Measurements from ENCODE around the gene KIAA1614.

The KIAA1614 gene

DNA sequence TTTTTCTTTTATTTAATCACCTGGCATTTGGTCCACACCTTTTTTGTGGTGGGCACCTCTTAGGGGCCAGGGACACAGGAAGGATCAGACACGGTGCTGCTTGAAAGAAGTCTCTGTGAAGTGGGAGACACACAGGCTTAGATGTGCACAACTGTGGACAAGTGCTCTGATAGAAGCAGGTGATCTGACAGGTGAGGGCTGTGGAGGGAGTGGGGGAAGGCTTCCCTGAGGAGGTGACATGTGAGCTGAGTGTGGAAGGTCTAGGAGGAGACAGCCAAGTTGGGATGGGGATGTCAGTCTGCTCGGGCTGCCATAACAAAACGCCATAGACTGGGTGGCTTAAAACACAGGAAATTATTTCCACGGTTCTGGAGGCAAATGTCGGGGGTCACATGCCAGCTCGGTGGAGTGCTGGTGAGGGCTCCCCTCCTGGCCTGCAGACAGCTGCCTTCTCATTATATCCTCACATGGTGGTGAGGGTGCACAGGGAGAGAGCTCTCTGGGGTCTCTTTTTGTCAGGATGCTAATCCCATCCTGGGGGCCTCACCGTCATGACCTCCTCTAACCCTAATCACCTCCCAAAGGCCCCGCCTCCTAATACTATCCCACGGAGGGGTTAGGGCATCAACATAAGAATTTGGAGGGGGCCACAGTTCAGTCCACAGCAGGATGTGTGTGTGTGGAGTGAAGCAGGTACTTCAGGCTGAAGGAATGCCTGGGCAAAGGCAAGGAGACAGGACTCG lies 5.2 kb upstream of the KIAA1614 start:
- DNase-seq = no peak

- no peak for DNase-seq
Observed at GRCh38 chr1:180908074-180908765, 4.5 kb upstream of the KIAA1614 start.

- DNase-seq = no peak
Observed at GRCh38 chr1:180909005-180909414, 3.7 kb upstream of the KIAA1614 start.

GRCh38 chr1:180909462-180909976 lies 3.2 kb upstream of the KIAA1614 start:
- no peak for DNase-seq

DNA sequence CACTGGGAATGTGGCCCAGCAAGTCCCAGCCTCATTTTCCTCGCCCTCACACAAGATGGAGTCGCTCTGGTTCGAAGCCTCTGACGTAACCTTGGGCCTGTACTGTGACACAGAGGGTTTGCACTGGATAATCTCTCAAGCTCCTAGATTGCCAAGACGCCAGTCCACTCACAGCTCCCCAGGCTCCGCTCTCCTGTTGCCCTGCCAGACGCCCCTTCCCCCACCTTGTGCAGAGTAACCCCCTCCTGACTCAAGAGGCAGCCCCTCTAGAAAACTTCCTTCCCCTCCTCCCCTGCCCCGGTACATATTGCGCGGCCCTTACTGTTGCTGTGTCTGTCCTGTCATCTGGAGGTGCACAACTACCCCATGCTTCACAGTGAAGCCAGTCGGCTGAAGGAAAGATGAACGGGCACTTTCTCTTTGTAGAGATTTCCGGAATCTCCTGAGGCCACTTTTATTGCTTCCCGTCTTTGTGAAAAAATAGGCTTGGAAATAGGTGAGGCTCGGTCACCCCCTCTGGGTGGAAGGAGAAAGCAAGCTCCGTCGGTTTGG lies 981 bp upstream of the KIAA1614 start:
- no peak for DNase-seq

- no peak for DNase-seq
Observed at GRCh38 chr1:180912211-180912800, 391 bp upstream of the KIAA1614 start.

- no peak for DNase-seq
Observed at GRCh38 chr1:180915426-180915965, 2.8 kb downstream of the KIAA1614 start.

GRCh38 chr1:180916012-180916770 lies 3.5 kb downstream of the KIAA1614 start:
- DNase-seq = no peak

- DNase-seq = no peak
Observed at GRCh38 chr1:180916771-180917170, 4.1 kb downstream of the KIAA1614 start.

GRCh38 chr1:180917306-180918065 lies 4.8 kb downstream of the KIAA1614 start:
- DNase-seq = no peak

GRCh38 chr1:180918519-180918918 lies 5.8 kb downstream of the KIAA1614 start:
- no peak for DNase-seq

DNA sequence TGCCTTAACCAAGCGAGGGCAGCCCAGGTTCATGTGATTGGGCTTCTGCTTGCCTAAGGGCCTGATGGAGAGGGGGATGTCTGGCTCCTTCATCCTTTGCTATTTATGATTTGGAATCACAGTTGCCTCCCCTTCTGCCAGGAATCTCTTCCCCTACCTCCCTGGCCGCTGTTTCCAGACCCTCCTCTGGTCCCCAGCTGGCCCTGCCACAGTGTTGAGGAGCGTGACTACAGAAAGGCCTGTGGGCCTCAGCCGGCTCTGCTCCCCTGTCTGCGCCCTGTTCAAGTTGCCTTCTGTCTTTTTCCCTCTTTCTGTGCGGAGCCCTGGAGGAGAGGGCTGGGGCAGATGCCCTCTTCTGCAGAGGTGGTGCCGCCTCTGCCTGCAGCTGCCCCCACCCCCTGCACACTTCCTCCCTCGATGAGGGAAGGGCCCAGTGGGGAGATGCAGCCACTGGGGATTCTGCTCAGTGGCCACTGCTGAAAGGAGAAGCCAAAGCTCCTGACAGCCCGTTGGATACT lies 6.5 kb downstream of the KIAA1614 start:
- no peak for DNase-seq

- DNase-seq = no peak
Observed at GRCh38 chr1:180920193-180920592, 7.5 kb downstream of the KIAA1614 start.

- DNase-seq = no peak
Observed at GRCh38 chr1:180920702-180921101, 8.0 kb downstream of the KIAA1614 start.

- DNase-seq = no peak
Observed at GRCh38 chr1:180921386-180921785, 8.7 kb downstream of the KIAA1614 start.

DNA sequence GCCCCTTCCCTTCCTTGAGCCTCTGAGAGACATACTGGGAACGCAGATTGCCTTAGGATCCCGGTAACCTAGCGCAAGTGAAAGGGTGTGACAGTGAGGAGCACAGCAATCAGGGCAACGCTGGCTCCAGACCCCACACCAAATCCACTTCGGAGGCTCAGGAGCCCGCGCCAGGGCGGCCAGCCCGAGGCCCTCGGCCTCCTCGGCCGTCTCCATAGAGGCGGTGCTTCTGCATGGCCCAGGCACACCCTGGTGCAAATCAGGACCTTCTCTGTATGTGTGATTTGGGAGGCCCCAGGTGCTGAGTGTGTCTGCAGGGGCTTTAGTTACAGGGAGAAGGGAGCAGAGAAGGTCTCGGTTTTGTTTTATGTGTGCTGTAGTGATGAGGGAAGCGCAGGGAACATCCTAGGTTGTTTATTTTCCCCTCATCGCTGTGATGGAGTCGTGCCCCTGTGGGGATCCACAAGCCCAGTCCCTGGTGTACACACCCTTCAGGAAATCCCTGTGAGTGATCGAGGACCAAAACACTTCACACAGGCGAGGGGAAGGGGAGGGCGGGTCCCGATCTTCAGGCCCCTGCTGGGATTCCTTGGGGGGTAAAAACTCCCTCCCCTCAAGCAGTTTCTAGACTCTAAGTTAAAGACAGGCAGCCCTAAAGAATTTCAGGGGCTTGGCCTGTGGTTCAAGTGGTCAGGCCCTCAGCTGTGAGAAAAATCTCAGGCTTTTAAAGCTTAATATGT lies 9.4 kb downstream of the KIAA1614 start:
- no peak for DNase-seq

- no peak for DNase-seq
Observed at GRCh38 chr1:180922631-180923015, 9.9 kb downstream of the KIAA1614 start.

GRCh38 chr1:180923021-180923841 lies 10.5 kb downstream of the KIAA1614 start:
- DNase-seq = no peak

- no peak for DNase-seq
Observed at GRCh38 chr1:180923887-180924286, 11.2 kb downstream of the KIAA1614 start.

DNA sequence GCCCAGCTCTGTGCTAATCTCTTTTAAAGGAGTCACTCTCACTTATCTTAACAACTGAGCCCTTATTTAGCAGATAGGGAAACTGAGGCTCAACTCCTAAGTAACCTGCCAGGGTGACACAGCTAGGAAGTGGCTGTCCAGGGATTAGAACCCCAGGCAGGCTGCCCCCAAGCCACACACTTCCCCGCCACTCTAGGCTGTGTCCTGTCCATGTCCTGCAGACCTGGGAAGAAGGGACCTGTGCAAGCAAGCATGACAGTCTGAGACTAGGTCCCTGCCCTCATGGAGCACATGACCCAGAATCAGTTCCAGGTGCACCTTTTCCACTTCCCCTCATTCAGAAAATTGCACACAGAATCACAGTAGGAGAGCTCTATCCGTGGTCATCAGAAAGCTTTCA lies 12.2 kb downstream of the KIAA1614 start:
- no peak for DNase-seq

All from stimulated activated CD4-positive, alpha-beta T cell treated with anti-CD3 and anti-CD28 coated beads, Interleukin-4, amount 100 ng/mL, for 24 hours (primary cell).